ENCODE measurements around the gene CSK. TPM values are rescaled to one million over a fixed set of nuclear protein-coding genes. Genes with fewer than 3 reads are reported as not detected.
A peak's percentile ranks its signal among the peaks of the same experiment; 100 is the strongest.

The CSK gene
- total RNA-seq, 1 donor from 2014 or later = 27.9 TPM

DNA sequence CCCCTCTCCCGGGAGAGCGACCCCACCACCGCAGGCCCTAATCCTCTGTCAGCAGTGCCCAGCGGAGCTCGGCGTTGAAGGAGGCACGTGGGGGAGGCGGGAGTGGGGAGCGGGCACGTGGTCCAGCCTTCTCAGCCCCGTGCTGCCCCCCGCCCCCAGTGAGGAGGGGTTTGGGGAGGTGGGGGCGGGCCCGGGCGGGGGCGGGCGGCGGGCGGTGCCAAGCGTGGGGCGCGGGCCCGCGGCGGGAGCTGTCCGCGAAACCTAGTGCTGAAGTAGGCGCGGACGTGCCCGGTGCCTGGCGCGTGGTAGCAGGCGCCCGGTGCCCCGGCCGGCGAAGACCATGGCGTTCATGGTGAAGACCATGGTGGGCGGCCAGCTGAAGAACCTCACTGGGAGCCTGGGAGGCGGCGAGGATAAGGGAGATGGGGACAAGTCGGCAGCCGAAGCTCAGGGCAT, 44.5 kb downstream of the CSK start, which contains the start of gene CPLX3:
CPLX3 (plus strand) TSS at position 264 of the 456 bp plus-strand sequence; CDS start at position 341, 77 bp downstream.
- DNase-seq (ENCODE audit: low read depth in 2 of 2) = peak in 1 of 2 donors; percentile 35

DNA sequence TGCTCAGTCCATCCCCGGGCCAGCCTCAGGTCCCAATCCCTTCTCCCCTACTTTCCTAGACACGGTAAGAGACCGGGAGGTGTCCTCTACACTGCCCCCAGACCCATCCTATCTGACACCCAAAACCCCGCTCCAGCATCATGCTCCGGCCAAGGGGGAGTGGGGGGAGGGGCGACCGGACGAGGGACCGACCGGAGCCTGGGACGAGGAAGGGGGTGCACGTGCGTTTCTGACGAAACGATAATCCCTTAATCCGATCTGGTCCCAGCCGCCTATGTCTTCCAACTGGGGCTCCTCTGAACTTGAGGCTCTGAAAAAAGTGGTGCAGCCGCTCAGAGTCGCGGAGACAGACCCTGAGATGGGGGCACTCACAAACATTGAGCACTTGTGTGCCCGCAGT, 45.0 kb downstream of the CSK start:
- no peak for DNase-seq (ENCODE audit: low read depth in 2 of 2)

DNA sequence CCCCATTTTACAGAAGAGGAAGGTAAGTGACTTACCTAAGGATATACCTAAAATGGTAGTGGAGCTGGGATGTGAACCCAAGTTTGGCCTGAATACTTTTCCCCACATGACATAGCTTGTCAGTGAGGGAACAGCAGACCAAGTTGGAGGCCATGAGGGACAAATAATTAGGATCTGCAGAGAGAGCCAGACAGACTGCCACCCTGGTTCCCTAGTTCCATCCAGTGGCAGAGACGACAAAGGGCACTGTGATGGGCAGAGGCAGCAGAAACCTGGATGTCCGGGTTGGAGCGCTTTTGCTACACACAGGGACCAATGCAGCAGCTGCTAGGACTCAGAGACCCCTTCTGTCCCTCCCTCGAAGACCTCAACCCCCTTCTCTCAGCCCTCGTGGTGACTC, 45.7 kb downstream of the CSK start:
- no peak for DNase-seq (ENCODE audit: low read depth in 2 of 2)

DNA sequence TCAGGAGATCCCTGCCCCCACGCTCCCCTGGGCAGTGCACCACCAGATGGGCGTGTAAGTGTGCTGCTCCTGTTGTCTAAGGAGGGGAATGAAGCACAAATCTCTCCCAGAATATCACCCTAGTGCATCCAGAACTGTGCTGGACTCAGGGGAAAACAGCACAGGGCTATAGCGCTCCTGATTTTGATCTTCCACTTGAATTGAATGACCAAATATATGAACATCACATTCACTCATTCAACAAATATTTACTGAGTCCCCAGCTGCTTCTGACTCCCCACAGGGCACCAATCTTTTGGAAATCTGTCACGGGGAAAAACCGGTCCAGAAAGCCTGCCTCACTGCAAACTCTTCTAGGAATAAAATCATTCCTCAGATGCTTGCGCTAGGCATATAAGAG, 47.0 kb downstream of the CSK start:
- no peak for DNase-seq (ENCODE audit: low read depth in 2 of 2)

DNA sequence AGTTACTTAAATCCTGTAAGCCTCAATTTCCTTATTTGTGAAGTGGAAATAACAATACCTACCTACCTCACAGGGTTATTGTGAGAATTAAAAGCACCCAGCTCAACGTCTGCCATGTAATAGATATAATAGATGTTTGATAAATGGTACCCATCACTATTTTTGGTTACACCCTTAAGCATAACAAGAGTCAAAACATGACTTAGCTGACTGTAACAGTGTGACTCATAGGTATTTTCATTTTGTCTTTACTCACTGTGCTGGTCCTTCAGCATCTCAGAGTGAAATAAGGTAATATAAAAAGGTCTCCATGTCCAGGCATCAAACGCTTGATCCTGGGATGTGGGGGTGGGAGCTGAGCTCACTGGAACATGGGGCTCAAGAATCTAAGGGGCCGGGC, 47.6 kb downstream of the CSK start:
- no peak for DNase-seq (ENCODE audit: low read depth in 2 of 2)

DNA sequence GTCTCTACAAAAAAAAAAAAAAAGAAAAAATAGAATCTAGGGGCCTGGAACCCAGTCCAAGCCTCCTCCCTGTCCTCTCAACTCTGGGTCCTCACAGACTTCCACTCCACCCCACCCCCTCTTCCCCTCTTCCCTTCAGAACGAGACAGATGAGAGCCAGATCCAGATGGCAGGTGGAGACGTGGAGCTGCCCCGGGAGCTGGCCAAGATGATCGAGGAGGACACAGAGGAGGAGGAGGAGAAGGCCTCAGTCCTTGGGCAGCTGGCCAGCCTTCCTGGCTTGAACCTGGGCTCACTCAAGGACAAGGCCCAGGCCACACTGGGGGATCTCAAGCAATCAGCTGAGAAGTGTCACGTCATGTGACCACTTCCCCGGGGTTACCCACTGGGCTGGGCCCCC, 48.1 kb downstream of the CSK start:
- no peak for DNase-seq (ENCODE audit: low read depth in 2 of 2)

DNA sequence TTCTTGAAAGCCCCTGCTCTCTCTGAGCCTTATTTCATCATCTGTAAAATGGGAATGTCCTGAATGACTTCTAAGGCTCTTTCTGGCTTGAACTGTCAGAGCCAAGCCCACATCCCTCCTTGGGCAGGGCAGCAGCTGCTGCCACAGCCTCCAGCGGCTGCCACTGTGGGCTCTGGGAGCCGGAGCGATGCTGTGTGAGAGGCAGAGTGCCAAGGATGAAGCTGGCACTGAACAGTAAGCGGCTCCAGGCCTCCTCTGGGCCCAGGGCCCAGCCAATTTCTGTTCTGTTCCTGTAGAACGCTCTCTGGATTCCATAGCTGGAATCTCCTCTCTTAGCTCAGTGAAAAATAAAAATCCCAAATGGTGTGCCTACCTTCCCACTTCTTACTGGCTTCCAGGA, 49.0 kb downstream of the CSK start:
- DNase-seq (ENCODE audit: low read depth in 2 of 2) = no peak

DNA sequence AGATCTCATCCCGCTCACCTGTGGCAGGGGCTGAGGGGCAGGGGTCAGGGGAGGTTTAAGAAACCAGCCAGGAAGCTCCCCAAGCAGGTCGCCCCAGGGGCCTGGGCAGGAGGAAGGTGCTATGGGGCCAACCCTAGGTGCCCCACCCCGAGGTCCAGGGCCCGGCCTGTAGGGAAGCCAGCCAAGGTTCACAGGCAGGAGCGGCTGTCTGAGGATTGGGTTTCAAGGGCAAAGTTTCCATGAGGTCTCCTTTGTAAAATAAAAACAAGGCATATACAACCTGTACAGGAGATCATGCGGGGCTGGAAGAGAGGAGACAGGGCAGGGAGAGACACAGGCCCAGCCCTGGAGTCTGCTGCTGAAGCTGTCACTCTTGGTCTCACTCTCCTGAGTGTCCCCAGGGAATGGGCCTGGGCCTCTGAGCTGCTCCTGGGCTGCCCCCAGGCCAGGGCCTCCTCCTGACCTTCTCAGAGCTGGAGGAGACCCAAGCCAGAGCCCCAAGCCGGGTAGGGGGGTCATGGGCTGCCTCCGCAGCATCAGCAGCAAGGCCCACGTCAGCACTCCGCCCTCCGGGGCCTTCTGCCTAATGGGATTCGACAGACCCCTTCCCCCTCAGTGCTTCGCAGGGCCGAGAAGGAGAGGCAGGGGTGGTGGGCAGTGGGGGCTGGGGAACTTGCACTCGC, 50.1 kb downstream of the CSK start:
- no peak for DNase-seq (ENCODE audit: low read depth in 2 of 2)

DNA sequence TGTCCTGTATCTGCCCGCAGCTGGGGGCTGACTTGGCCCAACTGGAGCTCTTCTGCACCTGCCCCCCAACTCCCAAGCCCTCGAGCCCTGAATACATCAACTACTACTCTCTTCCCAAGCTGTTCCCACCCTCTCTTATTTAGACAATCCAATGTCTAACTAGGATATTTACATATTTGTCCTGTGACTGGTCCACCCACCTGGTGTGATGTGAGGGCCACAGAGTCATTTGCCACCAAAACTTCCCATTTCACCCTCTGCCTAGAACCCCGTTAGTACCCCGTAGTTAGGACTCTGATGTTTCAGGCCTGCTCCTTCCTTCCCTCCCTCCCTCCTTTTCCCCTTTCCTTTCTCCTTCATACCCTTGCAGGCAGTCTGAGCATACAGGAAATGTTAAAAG, 50.9 kb downstream of the CSK start:
- DNase-seq (ENCODE audit: low read depth in 2 of 2) = no peak

DNA sequence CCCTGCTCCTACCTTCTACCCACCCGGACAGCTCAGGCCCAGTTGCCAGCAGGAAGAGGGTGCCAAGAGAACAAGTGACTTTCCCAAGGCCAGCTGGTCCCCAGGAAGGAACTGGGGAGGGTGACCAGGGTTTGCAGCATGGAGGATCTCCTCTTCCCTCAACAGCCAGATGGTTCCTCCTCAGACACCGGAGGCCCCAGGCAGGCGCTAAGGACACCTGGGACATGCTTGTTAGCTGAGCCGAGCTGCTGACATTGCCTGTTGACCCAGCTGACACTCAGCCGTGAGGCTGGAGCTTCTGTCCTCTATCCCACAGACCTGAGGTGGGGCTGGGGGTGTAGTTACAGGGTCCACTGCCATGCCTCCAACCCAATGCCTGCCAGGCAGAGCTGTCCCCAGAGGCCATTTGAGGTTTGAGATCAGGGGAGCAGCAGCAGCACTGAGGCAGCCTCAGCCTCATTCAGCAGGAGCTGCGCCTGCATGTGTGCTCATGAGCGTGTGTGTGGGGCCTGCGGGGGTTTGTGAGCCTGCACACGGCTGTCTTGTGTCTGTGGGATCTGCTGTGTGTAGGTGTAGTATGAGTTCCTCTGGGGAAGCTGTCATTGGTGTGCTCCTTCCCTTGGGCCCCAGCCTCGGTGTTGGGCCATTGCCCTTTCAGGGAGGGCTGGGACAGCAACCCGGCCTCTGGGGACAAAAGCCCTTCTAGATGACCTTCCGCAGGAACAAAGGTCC, 51.7 kb downstream of the CSK start:
- DNase-seq (ENCODE audit: low read depth in 2 of 2) = no peak

DNA sequence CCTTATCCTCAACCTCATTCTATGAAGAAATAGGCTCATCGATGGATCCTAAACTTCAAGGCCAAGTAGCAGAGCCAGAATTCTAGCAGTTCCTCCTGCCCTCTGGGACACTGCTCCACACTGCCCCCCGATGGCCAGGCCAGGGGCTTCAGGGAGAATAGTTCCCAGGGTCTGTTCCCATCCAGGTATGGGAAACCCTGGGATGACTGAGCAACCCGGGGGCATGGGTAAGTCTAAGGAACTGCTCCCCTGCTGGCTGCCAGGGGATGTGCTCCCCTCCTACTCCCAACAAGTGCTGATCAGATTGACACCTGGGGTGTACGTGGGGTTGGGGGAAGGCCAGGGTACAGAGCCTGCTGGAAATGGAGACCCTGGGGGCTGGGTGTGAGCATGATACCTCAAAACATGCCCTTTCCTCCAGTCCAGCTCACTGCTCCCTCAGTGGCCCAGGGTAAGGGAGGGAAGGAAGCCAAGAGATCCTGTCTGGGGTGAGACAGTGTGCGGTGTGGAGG, 53.5 kb downstream of the CSK start:
- DNase-seq (ENCODE audit: low read depth in 2 of 2) = peak; percentile 17 to 54

DNA sequence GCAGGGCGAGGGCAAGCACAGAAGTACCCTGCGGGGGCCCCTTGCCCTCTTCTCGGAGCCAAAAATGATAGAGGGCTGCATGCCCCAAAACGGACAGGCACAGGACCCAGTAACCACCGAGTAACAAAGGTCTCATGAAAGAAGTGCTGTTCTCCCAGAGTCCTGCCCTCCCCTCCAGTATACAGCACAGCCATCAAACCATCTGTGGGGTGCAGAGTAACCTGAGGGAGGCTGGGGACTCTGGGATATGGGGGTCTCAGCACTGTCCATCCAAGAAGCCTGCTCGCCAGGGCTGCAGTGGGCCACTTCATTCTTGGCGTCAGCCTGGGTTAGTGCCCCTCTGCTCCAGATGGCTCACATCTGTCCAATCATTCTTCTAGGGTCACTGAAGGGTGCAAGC, 55.0 kb downstream of the CSK start:
- no peak for DNase-seq (ENCODE audit: low read depth in 2 of 2)

DNA sequence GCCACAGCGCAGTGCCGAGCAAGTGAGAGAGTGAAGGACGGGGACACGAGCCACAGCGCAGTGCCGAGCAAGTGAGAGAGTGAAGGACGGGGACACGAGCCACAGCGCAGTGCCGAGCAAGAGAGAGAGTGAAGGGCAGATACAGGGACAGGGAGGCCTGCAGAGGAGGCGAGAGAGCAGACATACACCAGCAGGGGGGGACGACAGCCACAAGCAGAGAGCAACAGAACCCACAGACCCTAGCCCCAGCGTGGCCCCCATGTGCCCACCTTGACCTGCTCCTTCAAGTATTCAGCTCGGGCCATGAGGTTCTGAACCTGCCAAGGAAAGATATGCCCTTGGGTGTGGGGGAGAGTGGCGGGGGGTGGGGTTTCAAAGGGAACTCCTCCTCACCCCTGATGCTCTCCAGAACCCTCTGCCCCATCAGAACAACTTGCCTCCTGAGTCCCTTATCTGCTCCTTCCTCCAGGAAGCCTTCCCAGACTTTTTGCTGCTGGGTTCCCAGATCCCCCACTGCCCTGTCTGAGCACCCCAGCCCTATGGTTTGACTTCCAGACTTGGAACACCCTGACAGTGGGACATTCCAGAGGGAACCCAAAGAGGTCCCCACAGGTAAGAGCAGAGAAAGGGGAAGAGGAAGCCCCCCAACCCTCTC, 55.7 kb downstream of the CSK start:
- no peak for DNase-seq (ENCODE audit: low read depth in 2 of 2)

DNA sequence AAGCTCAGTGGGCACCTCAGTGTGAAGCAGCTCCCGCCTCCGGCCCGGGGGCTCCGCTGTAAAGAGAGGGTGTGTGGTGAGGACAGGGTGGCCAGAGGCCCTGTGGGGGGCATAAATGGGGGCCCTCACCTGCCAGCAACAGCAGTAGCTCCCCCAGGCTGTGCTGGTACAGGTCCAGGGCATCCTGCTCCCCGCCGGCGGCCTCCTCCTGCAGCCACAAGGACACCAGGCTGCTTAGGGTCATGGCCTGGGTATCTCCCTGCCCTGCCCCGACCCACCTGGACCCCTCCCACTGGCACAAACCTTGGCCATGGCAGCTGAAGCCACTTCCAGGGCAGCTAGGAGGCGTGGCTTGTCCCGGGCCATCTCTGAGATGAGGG, 56.2 kb downstream of the CSK start:
- DNase-seq (ENCODE audit: low read depth in 2 of 2) = no peak

DNA sequence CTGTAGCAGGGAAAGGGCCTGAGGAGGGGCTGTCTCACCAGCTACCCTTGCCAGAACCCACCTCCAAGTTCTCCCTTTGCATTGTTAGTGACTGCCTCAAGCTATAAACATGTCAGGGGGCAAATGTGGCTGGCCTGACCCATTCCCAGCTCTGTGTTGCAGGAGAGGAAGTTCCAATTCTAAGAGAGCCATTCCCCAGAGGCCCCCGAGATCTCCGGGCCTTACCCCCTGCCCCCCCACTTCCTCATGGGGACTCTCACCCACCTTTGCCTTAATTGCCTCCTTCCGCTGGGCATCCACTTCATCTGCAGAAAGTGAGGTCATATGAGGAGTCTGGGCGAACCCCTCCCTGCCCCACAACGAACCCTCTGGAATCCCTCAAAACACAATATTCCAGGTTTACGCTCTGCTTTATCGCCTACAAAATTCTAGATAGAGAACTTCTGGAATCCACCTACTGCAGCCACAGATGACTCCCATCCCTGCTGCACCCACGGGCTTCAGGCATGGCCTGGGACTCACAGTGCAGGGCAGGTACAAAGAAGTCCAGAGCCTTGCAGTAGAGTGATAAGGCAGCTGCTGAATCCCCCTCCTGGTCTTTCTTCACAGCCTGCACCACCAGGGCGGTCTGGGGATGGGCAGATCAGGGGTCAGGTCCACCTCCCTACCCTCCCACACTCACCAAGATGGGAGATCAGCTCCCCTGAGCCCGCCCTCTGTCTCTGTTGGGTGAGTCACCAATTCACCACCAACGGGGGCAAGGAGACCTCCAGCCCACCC, 57.1 kb downstream of the CSK start:
- no peak for DNase-seq (ENCODE audit: low read depth in 2 of 2)

DNA sequence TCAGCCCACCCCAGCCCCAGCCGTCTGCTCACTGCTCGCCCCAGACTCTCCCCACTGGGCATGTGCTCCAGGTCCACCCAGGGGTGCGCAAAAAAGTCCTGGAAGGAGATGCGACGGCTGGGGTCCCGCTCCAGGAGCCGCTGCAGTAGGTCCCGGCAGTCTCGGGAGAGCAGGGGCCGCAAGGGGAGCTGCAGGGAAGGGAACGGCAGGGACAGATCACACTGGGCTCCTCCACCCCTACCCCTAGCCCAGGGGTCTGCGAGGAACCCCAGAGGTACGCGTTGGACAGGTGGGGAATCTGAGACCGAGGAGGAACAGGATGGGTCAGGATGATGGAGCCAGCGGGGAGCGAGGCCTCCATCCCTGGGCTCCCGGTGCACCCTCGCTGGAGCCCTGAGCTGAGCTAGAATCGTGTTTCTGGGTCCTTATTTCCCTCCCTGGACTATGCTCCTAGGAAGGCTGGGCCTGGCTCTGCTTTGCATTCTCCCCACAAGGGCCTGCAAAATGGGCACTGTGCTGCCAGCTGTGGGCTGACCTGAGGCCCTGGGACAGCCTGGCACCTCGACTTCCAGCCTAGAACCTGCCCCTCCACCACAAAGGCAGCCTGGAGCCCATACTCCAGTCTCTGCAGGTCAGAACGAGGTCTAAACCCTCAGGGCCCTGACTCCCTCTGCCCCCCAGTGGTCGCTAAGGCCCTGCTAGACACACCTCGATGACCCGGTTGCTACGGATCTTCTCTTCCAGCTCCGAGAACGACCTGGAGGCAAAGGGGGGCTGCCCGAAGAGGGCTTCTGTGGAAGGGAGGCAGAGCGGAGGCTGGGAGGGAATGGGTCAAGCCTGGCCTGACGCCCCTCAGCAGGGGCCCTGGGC, 57.9 kb downstream of the CSK start:
- no peak for DNase-seq (ENCODE audit: low read depth in 2 of 2)

DNA sequence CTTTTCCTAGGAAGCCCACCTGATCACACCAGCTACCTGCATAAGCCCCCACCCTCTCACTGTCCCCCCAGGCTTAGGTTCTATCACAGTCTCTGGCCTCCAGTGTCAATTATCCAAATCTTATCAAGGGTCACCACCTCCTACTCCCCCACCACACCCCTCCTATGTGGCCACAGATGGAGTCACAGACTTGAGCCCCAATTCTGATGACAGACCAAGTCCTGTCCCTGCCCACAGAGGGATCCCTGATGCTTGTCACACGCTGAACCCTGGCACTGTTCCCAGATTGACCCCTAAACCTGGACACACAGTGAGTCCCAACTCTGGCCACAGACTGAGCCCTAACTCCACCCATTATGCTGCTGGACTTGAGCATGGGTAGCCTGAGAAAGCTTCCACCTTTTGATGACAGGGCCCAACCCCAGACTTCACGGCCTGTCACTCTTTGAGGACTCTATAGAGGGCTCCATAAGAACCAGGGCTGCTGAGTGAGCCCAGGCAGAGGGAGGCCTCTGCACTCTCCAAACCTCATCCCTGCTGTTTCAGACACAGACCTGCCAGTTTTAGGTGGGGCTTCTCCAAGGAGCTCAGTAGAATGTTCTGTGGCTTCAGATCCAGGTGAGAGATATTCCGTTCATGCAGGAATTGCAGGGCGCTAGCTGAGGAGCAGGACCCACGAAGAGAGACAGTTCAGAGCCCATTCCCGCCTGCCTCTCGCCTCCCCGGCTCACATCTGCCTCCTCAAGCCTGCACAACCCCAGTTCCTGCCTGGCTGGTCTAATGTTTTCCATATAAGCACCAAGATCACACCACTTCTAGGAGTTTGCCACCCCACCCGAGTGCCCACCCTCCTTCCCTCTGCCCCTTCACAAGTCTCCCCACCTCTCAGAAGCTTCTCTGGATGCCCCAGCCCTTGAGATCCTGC, 59.2 kb downstream of the CSK start:
- DNase-seq (ENCODE audit: low read depth in 2 of 2) = no peak

DNA sequence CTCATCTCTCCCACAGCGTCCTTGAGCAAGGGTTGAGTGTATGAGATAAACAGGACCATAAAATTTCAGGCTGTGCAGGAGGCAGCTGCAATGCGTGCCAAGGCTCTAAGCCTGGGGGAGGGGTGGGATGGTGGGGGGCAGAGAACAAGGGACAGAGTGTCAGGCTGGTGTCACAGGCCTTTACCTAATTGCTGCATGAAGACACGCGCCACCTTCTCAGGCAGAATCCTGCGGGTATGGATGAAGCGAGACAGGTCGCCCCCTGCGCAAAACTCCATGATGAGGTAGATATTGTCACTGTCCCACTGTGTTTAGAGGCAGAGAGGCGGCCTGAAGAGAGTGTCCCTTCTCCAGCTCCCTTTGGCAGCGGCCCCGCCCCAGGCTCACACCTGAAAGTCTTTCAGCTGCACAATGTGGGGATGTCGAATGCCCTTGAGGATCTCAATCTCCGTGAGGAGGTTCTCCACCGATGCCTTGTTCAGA, 60.1 kb downstream of the CSK start:
- DNase-seq (ENCODE audit: low read depth in 2 of 2) = no peak

Data from dermis microvascular lymphatic vessel endothelial cell (primary cell).